Skin epidermis (tissue), 12 donors: ENCODE measurements around the gene P4HA3.

Experiments
- H3K27ac ChIP-seq, 21 experiments: fragments of 200-600 bp; sonication (generic) in 11 of 21; one replicate each; pipeline ENCODE4 v1.5.0; 2020; ENCODE audit warnings: mild to moderate bottlenecking in 3 of 21, inconsistent platforms in 2 of 21, moderate library complexity in 2 of 21
- H3K4me3 ChIP-seq, 7 experiments: fragments of 200-600 bp; sonication (generic) in 2 of 7; one replicate each; pipeline ENCODE4 v1.5.0; 2020; ENCODE audit warnings: inconsistent platforms in 2 of 7, mild to moderate bottlenecking in 2 of 7, moderate library complexity in 1 of 7

The P4HA3 gene

GRCh38 chr11:74319139-74319816 lies 7.8 kb upstream of the P4HA3 start:
- H3K27ac ChIP-seq, result peak overlapping the region in 6 of 21 experiments; percentile 18 to 81 (median 56)

GRCh38 chr11:74318241-74318932 lies 6.9 kb upstream of the P4HA3 start:
- Histone ChIP-seq H3K27ac (peak overlapping the region in 6 of 21 experiments; percentile 18 to 81 (median 58)), H3K4me3 (no peak overlapping the region)

More at GRCh38 chr11:74319139-74319816, 7.8 kb upstream of the P4HA3 start:
- no peak overlapping the region for H3K4me3 ChIP-seq

GRCh38 chr11:74316772-74317505 lies 5.5 kb upstream of the P4HA3 start:
- H3K4me3 ChIP-seq, result no peak overlapping the region
- peak overlapping the region in 3 of 21 experiments; percentile 50 to 67 (median 63) for H3K27ac ChIP-seq

- no peak overlapping the region for H3K27ac ChIP-seq
- no peak overlapping the region for H3K4me3 ChIP-seq
These were observed 886 bp upstream of the P4HA3 start for GRCh38 chr11:74312326-74312725.

- peak overlapping the region; percentile 36 to 54 (median 44) for H3K4me3 ChIP-seq
These were observed 583 bp downstream of the P4HA3 start for GRCh38 chr11:74310857-74311256.

GRCh38 chr11:74307434-74307833 lies 4.0 kb downstream of the P4HA3 start:
- Histone ChIP-seq H3K27ac (no peak overlapping the region), H3K4me3 (no peak overlapping the region)

More at GRCh38 chr11:74310857-74311256, 583 bp downstream of the P4HA3 start:
- H3K27ac ChIP-seq, result peak overlapping the region in 5 of 21 experiments; percentile 0 to 81 (median 25)

GRCh38 chr11:74306435-74307175 lies 4.8 kb downstream of the P4HA3 start:
- peak overlapping the region in 1 of 21 experiments; percentile 22 for H3K27ac ChIP-seq

GRCh38 chr11:74299015-74299414 lies 12.4 kb downstream of the P4HA3 start:
- Histone ChIP-seq H3K27ac (no peak overlapping the region), H3K4me3 (no peak overlapping the region)

More at GRCh38 chr11:74306435-74307175, 4.8 kb downstream of the P4HA3 start:
- no peak overlapping the region for H3K4me3 ChIP-seq

GRCh38 chr11:74297484-74297883 lies 14.0 kb downstream of the P4HA3 start:
- Histone ChIP-seq H3K27ac (no peak overlapping the region), H3K4me3 (no peak overlapping the region)

GRCh38 chr11:74288911-74289310 lies 22.5 kb downstream of the P4HA3 start:
- Histone ChIP-seq H3K4me3 (no peak overlapping the region), H3K27ac (no peak overlapping the region)

- no peak overlapping the region for H3K27ac ChIP-seq
These were observed 23.3 kb downstream of the P4HA3 start for GRCh38 chr11:74288161-74288560.

GRCh38 chr11:74284466-74284865 lies 27.0 kb downstream of the P4HA3 start:
- Histone ChIP-seq H3K4me3 (no peak overlapping the region), H3K27ac (no peak overlapping the region)

More at GRCh38 chr11:74288161-74288560, 23.3 kb downstream of the P4HA3 start:
- H3K4me3 ChIP-seq, result no peak overlapping the region

GRCh38 chr11:74283580-74284180 lies 27.8 kb downstream of the P4HA3 start:
- H3K4me3 ChIP-seq, result no peak overlapping the region
- no peak overlapping the region for H3K27ac ChIP-seq

GRCh38 chr11:74282914-74283371 lies 28.5 kb downstream of the P4HA3 start:
- no peak overlapping the region for H3K27ac ChIP-seq
- no peak overlapping the region for H3K4me3 ChIP-seq

- H3K4me3 ChIP-seq, result no peak overlapping the region
- H3K27ac ChIP-seq, result no peak overlapping the region
These were observed 29.0 kb downstream of the P4HA3 start for GRCh38 chr11:74282421-74282820.

- no peak overlapping the region for H3K4me3 ChIP-seq
- H3K27ac ChIP-seq, result no peak overlapping the region
These were observed 30.9 kb downstream of the P4HA3 start for GRCh38 chr11:74280494-74280893.

GRCh38 chr11:74279256-74279655 lies 32.2 kb downstream of the P4HA3 start:
- Histone ChIP-seq H3K4me3 (no peak overlapping the region), H3K27ac (peak overlapping the region in 6 of 21 experiments; percentile 9 to 65 (median 46))

GRCh38 chr11:74278721-74279161 lies 32.7 kb downstream of the P4HA3 start:
- H3K4me3 ChIP-seq, result no peak overlapping the region
- peak overlapping the region in 6 of 21 experiments; percentile 9 to 65 (median 46) for H3K27ac ChIP-seq

- no peak overlapping the region for H3K4me3 ChIP-seq
These were observed 33.3 kb downstream of the P4HA3 start for GRCh38 chr11:74278103-74278502.

More at GRCh38 chr11:74278103-74278502, 33.3 kb downstream of the P4HA3 start:
- peak overlapping the region in 5 of 21 experiments; percentile 9 to 53 (median 51) for H3K27ac ChIP-seq
